Measurements from ENCODE around the gene SSBP2.
A peak's percentile ranks its signal among the peaks of the same experiment; 100 is the strongest.
"Not testable (repeated sequence)": the region's sequence is repeated elsewhere in the genome, so short reads cannot be mapped to it uniquely, and the experiment has no call there.

Gene SSBP2

DNA sequence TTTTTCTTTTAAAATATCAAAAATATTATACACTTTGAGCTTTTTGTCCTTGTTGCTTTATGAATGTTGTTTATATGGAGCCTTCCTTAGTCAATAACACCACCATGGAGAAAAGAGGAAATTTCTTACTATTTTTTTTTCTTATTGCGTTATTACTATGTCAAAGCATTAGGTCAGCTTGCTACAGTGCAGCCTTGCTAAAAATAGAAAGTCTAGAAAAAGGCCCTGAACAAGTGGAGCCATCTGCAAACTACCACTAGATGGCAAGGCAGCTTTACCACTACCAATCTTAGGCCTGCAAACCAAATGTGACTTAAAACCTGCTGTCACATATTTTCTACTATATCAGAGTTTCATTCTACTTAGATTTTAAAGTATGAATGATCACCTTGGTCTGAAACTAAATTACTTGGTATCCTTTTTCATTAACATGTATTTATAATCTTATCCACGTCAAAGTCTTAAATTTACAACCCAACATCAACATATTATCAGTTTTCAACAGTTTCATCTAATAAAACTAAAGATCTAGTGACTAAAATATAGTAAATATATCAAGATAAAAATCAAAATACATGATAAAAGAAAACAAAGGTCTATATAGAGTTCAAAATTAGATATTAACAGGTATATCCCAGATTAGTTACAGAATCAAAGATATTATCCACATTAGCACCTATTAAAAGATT, 243.9 kb downstream of the SSBP2 start:
- Mint-ChIP-seq H3K27ac (no peak overlapping the region), H3K27me3 (ENCODE audit: low read depth, poor library complexity) (no peaks in the 10 kb centered on the region), H3K9me3 (peaks cover 21% of the 10 kb centered on the region), H3K36me3 (ENCODE audit: low read depth) (peaks cover 38% of the 10 kb centered on the region), H3K4me1 (peaks cover 7% of the 10 kb centered on the region), H3K4me3 (no peak overlapping the region)
- peak; percentile 23 for DNase-seq
- TF ChIP-seq, protein P1, sequence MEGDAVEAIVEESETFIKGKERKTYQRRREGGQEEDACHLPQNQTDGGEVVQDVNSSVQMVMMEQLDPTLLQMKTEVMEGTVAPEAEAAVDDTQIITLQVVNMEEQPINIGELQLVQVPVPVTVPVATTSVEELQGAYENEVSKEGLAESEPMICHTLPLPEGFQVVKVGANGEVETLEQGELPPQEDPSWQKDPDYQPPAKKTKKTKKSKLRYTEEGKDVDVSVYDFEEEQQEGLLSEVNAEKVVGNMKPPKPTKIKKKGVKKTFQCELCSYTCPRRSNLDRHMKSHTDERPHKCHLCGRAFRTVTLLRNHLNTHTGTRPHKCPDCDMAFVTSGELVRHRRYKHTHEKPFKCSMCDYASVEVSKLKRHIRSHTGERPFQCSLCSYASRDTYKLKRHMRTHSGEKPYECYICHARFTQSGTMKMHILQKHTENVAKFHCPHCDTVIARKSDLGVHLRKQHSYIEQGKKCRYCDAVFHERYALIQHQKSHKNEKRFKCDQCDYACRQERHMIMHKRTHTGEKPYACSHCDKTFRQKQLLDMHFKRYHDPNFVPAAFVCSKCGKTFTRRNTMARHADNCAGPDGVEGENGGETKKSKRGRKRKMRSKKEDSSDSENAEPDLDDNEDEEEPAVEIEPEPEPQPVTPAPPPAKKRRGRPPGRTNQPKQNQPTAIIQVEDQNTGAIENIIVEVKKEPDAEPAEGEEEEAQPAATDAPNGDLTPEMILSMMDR (IDR thresholded peaks at IDR 0.05), result peak; percentile 79

- DNase-seq, result no peak
- Mint-ChIP-seq H3K9me3 (peaks cover 25% of the 10 kb centered on the region), H3K27me3 (ENCODE audit: low read depth, poor library complexity) (no peaks in the 10 kb centered on the region), H3K36me3 (ENCODE audit: low read depth) (peaks cover 43% of the 10 kb centered on the region), H3K4me3 (no peak overlapping the region), H3K4me1 (peaks cover 7% of the 10 kb centered on the region), H3K27ac (no peak overlapping the region)
- TF ChIP-seq, protein P1 (IDR thresholded peaks at IDR 0.05), result no peak
Measured at GRCh38 chr5:81506378-81506777, 244.5 kb downstream of the SSBP2 start.

DNA sequence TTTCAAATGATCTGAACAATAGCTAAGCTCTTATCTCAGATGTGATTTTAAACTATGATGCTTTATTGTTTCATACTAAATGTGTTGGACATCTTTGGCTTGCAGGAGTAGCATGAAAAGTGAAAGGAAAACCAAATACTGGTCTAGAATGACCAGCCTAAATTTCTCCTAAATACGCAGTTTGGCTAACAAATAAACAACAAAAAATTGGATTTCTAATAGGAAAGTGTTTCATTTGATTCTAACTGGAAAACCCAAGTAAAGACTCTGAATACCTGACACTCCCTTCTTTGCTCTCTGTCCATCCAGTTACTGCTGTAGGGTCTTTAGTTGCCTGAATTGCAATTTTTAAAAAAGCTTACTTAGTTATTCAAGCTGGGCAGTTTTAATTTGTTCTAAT, 245.2 kb downstream of the SSBP2 start:
- Mint-ChIP-seq H3K36me3 (ENCODE audit: low read depth) (peaks cover 36% of the 10 kb centered on the region), H3K4me1 (peaks cover 7% of the 10 kb centered on the region), H3K27me3 (ENCODE audit: low read depth, poor library complexity) (no peaks in the 10 kb centered on the region), H3K9me3 (peaks cover 25% of the 10 kb centered on the region), H3K4me3 (no peak overlapping the region), H3K27ac (no peak overlapping the region)
- TF ChIP-seq, protein P1 (IDR thresholded peaks at IDR 0.05), result no peak
- no peak for DNase-seq

- DNase-seq; H3K4me1 Mint-ChIP-seq; H3K4me3 Mint-ChIP-seq; H3K27me3 Mint-ChIP-seq (ENCODE audit: low read depth, poor library complexity); H3K27ac Mint-ChIP-seq: not testable (repeated sequence)
- H3K36me3 Mint-ChIP-seq (ENCODE audit: low read depth), result peaks cover 36% of the 10 kb centered on the region
- H3K9me3 Mint-ChIP-seq, result peaks cover 25% of the 10 kb centered on the region
Measured at GRCh38 chr5:81503602-81504001, 247.3 kb downstream of the SSBP2 start.

DNA sequence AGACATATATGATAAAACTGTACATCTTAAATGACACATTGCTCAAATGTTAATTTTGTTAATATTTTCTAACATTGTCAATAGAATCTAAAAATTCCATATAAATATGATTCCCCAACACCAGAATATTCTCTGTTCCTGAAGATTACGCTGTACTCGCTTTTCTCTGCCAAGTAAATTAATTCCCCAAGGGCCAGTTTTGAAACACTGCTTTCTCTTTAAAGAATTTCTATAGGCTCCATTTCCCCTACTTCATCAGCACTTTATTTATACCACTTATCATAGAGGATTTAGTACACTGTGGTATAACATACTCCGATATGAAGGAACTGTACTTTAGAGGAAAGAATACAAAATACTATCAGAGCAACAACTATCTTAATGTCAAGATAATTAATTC, 255.6 kb downstream of the SSBP2 start:
- H3K4me1 Mint-ChIP-seq, result no peaks in the 10 kb centered on the region
- H3K27me3 Mint-ChIP-seq (ENCODE audit: low read depth, poor library complexity), result no peaks in the 10 kb centered on the region
- H3K36me3 Mint-ChIP-seq (ENCODE audit: low read depth), result peaks cover 28% of the 10 kb centered on the region
- H3K9me3 Mint-ChIP-seq, result no peaks in the 10 kb centered on the region
- DNase-seq, result no peak
- TF ChIP-seq, protein P1 (IDR thresholded peaks at IDR 0.05), result no peak
- H3K4me3 Mint-ChIP-seq, result no peak overlapping the region
- H3K27ac Mint-ChIP-seq, result no peak overlapping the region

- Mint-ChIP-seq H3K4me1 (no peaks in the 10 kb centered on the region), H3K4me3 (no peak overlapping the region)
- TF ChIP-seq, protein P1 (IDR thresholded peaks at IDR 0.05), result no peak
Measured at GRCh38 chr5:81488862-81489261, 262.0 kb downstream of the SSBP2 start.

More at GRCh38 chr5:81488862-81489261, 262.0 kb downstream of the SSBP2 start:
- Mint-ChIP-seq H3K36me3 (ENCODE audit: low read depth) (peaks cover 3% of the 10 kb centered on the region), H3K9me3 (no peaks in the 10 kb centered on the region), H3K27ac (no peak overlapping the region), H3K27me3 (ENCODE audit: low read depth, poor library complexity) (no peaks in the 10 kb centered on the region)
- DNase-seq, result no peak

Measured in nephron progenitor cell (in vitro differentiated cells).